AG04449 (cell line): ENCODE results near the gene PGRMC2.
A peak's percentile ranks its signal among the peaks of the same experiment; 100 is the strongest.

Experiments used
- CTCF ChIA-PET: fragments of 350-600 bp; formaldehyde crosslinking; extraction: SDS; loops from one replicate; lab custom pipeline; 2021; ENCODE audit warnings: antibody characterized with exemption; lab: Yijun Ruan, JAX
- POLR2A ChIA-PET: fragments of 400-600, 350-600 bp; formaldehyde crosslinking; extraction: SDS; loops from one replicate; lab custom pipeline; 2020; ENCODE audit warnings: antibody characterized with exemption, inconsistent platforms; lab: Yijun Ruan, JAX
- DNase-seq: peaks from one replicate; pipeline ENCODE4 v3.0.0-alpha.2; 2010; ENCODE audit warnings: low read depth, low spot score
- H3K4me3 ChIP-seq: 2 replicates; pipeline ENCODE4 v1.5.1; 2011; ENCODE audit warnings: low read depth, mild to moderate bottlenecking, control low read depth, low read length
- CTCF ChIP-seq: IDR thresholded peaks from one replicate; pipeline ENCODE4 v1.5.1; 2011; ENCODE audit warnings: mild to moderate bottlenecking, moderate library complexity, low read length, control low read depth, inconsistent platforms; ENCODE audit not compliant: insufficient read depth; ENCODE audit errors: missing control alignments

PGRMC2 gene

GRCh38 chr4:128242601-128243000 is 45.0 kb downstream of the PGRMC2 start:
- DNase-seq: no peak
- ChIA-PET POLR2A (no interaction called here), CTCF (no interaction called here)
- no peak overlapping the region for H3K4me3 ChIP-seq
- no peak for TF ChIP-seq CTCF

DNA sequence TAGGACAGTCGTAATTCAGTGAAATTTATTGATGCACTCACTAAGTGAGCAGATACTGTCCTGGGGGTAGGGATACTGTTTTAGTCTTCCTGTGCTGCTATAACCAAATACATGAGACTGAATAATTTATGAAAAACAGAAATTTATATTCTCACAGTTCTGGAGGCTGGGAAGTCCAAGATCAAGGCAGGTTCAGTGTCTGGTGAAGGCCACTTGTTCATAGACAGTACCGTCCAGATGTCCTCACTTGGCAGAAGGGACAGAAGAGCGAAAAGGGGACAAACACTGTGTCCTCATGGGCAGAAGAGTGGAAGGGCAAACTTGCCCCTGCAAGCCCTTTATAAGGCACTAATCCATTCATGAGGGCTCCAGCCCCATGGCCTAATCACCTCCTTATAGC is 45.6 kb downstream of the PGRMC2 start:
- TF ChIP-seq CTCF: no peak
- DNase-seq: no peak
- ChIA-PET POLR2A (interaction anchor here (0.8 to 1.4 kb wide), 5 partner anchors 12 to 45 kb away, joined by 4 to 12 read pairs (median 4); partner anchors contain the start of gene PGRMC2), CTCF (no interaction called here)
- H3K4me3 ChIP-seq: no peak overlapping the region

DNA sequence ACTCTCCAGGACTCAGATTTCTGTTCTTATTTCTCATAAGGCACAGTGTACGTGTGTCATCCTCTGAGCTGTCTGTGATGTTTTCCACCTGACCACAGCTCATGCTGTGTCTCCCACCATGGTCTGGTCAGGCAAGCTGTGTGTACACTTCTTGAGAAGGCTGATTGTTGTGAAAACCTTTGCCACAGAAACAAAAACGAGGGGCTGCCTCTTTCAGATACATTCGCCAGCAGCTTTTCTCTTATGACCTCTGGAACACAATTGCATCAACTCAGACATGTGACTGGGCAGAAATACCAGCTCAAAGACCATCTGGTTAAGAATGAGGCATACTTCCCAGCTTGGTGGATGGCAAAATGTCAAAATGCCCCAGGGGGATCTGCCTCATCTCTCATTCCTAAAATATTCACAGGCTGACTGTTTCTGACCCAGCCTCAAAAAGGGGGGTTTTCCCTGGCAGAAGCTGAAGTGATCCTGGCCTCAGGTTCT is 46.1 kb downstream of the PGRMC2 start:
- no peak for TF ChIP-seq CTCF
- H3K4me3 ChIP-seq: no peak overlapping the region
- ChIA-PET POLR2A (interaction anchor here (0.8 to 1.4 kb wide), 5 partner anchors 12 to 45 kb away, joined by 4 to 12 read pairs (median 4); partner anchors contain the start of gene PGRMC2), CTCF (no interaction called here)
- DNase-seq: peak; percentile 98

DNA sequence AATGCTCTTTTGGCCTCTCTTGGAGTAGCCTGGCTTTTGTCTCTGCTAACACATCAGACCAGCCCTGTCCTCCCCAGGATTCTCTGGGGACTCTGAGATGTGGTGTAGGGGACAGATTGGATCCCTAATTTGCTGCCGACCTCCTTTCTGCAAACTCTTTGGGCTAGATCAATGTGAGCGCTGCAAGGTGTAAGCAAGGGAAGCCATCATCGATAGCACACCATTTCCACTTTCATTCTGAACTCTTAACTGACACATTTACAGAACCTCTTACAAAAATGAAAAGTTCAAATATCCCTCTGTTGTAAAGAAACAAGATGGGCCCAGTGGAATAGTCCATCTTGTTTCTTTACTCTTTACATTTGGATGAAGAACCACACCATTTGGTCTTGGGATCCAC is 46.6 kb downstream of the PGRMC2 start:
- ChIA-PET CTCF (interaction anchor here (0.8 kb wide), 1 partner anchor 11 kb away, joined by 3 read pairs; no protein-coding TSS in a partner anchor), POLR2A (interaction anchor here (0.8 to 1.4 kb wide), 5 partner anchors 12 to 46 kb away, joined by 4 to 12 read pairs (median 4); partner anchors contain the start of gene PGRMC2)
- H3K4me3 ChIP-seq: no peak overlapping the region
- no peak for DNase-seq
- no peak for TF ChIP-seq CTCF

DNA sequence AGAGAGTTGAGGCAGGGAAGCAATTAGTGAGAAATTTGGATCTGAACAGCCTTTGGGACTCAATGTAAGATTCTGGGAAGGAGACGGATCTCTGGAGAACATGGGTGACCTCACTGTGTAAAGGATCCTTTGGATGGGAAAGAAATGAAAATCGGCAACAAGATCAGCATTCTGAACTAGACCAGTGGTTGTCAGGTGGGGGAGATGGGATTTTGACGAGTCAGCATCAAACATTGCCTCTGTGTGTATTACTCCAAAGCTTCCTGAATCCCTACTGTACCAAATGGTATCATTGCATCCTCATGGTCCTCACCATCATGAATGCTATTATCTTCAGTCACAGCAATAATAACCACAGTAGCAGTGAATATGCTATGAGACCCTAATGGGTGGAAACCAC is 52.8 kb downstream of the PGRMC2 start:
- DNase-seq: no peak
- no peak for TF ChIP-seq CTCF
- no peak overlapping the region for H3K4me3 ChIP-seq
- ChIA-PET POLR2A (no interaction called here), CTCF (no interaction called here)

- no peak for TF ChIP-seq CTCF
- ChIA-PET POLR2A (no interaction called here), CTCF (no interaction called here)
- no peak overlapping the region for H3K4me3 ChIP-seq
- no peak for DNase-seq
Measured at GRCh38 chr4:128232719-128233118, 54.9 kb downstream of the PGRMC2 start.
